ENCODE data around the gene RRBP1.
A peak's percentile ranks its signal among the peaks of the same experiment; 100 is the strongest.

RRBP1 gene

GRCh38 chr20:17612287-17612991 lies 69.6 kb downstream of the RRBP1 start:
- DNase-seq (ENCODE audit: low read depth in 1 of 2, low spot score in 1 of 2): no peak

GRCh38 chr20:17611540-17612286 lies 70.3 kb downstream of the RRBP1 start:
- no peak for DNase-seq (ENCODE audit: low read depth in 1 of 2, low spot score in 1 of 2)

GRCh38 chr20:17611290-17611539 lies 70.8 kb downstream of the RRBP1 start:
- no peak for DNase-seq (ENCODE audit: low read depth in 1 of 2, low spot score in 1 of 2)

GRCh38 chr20:17610566-17611289 lies 71.3 kb downstream of the RRBP1 start:
- peak; percentile 22 to 40 for DNase-seq (ENCODE audit: low read depth in 1 of 2, low spot score in 1 of 2)

GRCh38 chr20:17609811-17610377 lies 72.1 kb downstream of the RRBP1 start:
- no peak for DNase-seq (ENCODE audit: low read depth in 1 of 2, low spot score in 1 of 2)

GRCh38 chr20:17608701-17609497 lies 73.1 kb downstream of the RRBP1 start:
- DNase-seq (ENCODE audit: low read depth in 1 of 2, low spot score in 1 of 2): no peak

GRCh38 chr20:17606001-17606400 lies 76.0 kb downstream of the RRBP1 start:
- no peak for DNase-seq (ENCODE audit: low read depth in 1 of 2, low spot score in 1 of 2)

- DNase-seq (ENCODE audit: low read depth in 1 of 2, low spot score in 1 of 2): no peak
Observed at GRCh38 chr20:17605131-17605660, 76.8 kb downstream of the RRBP1 start.

- DNase-seq (ENCODE audit: low read depth in 1 of 2, low spot score in 1 of 2): no peak
Observed at GRCh38 chr20:17602493-17602892, 79.5 kb downstream of the RRBP1 start.

GRCh38 chr20:17601957-17602356 lies 80.1 kb downstream of the RRBP1 start:
- DNase-seq (ENCODE audit: low read depth in 1 of 2, low spot score in 1 of 2): no peak

GRCh38 chr20:17598013-17598550 lies 84.0 kb downstream of the RRBP1 start:
- no peak for DNase-seq (ENCODE audit: low read depth in 1 of 2, low spot score in 1 of 2)

- DNase-seq (ENCODE audit: low read depth in 1 of 2, low spot score in 1 of 2): no peak
Observed at GRCh38 chr20:17595856-17596255, 86.2 kb downstream of the RRBP1 start.

GRCh38 chr20:17594443-17594842 lies 87.6 kb downstream of the RRBP1 start:
- DNase-seq (ENCODE audit: low read depth in 1 of 2, low spot score in 1 of 2): no peak

- DNase-seq (ENCODE audit: low read depth in 1 of 2, low spot score in 1 of 2): no peak
Observed at GRCh38 chr20:17593902-17594301, 88.1 kb downstream of the RRBP1 start.

GRCh38 chr20:17590245-17590644 lies 91.8 kb downstream of the RRBP1 start:
- no peak for DNase-seq (ENCODE audit: low read depth in 1 of 2, low spot score in 1 of 2)

GRCh38 chr20:17589161-17589834 lies 92.7 kb downstream of the RRBP1 start:
- no peak for DNase-seq (ENCODE audit: low read depth in 1 of 2, low spot score in 1 of 2)

- no peak for DNase-seq (ENCODE audit: low read depth in 1 of 2, low spot score in 1 of 2)
Observed at GRCh38 chr20:17587824-17588223, 94.2 kb downstream of the RRBP1 start.

- no peak for DNase-seq (ENCODE audit: low read depth in 1 of 2, low spot score in 1 of 2)
Observed at GRCh38 chr20:17587148-17587547, 94.9 kb downstream of the RRBP1 start.

- no peak for DNase-seq (ENCODE audit: low read depth in 1 of 2, low spot score in 1 of 2)
Observed at GRCh38 chr20:17586250-17586649, 95.8 kb downstream of the RRBP1 start.

- DNase-seq (ENCODE audit: low read depth in 1 of 2, low spot score in 1 of 2): no peak
Observed at GRCh38 chr20:17584689-17585088, 97.4 kb downstream of the RRBP1 start.
